Measurements from ENCODE around the gene MACO1.
"Not testable (repeated sequence)": the region's sequence is repeated elsewhere in the genome, so short reads cannot be mapped to it uniquely, and the experiment has no call there.

Gene MACO1

GRCh38 chr1:25430073-25430966 is at the start of gene MACO1:
Gene MACO1, plus strand, starts transcription at chr1:25430897. Its CDS starts 202 bp downstream, at chr1:25431099.
- DNase-seq: peak; percentile 96

- DNase-seq: not testable (repeated sequence)
Measured at GRCh38 chr1:25382543-25382942, 48.2 kb upstream of the MACO1 start.

GRCh38 chr1:25383090-25383489 is 47.6 kb upstream of the MACO1 start:
- DNase-seq: not testable (repeated sequence)

- DNase-seq: not testable (repeated sequence)
Measured at GRCh38 chr1:25383875-25384274, 46.8 kb upstream of the MACO1 start.

GRCh38 chr1:25387096-25387495 is 43.6 kb upstream of the MACO1 start:
- not testable (repeated sequence) for DNase-seq

- not testable (repeated sequence) for DNase-seq
Measured at GRCh38 chr1:25388691-25389090, 42.0 kb upstream of the MACO1 start.

GRCh38 chr1:25389721-25390120 is 41.0 kb upstream of the MACO1 start:
- DNase-seq: not testable (repeated sequence)

- DNase-seq: no peak
Measured at GRCh38 chr1:25392841-25393240, 37.9 kb upstream of the MACO1 start.

GRCh38 chr1:25397549-25397948 is 33.1 kb upstream of the MACO1 start:
- not testable (repeated sequence) for DNase-seq

- DNase-seq: not testable (repeated sequence)
Measured at GRCh38 chr1:25398079-25398478, 32.6 kb upstream of the MACO1 start.

GRCh38 chr1:25402947-25403803 is 27.5 kb upstream of the MACO1 start:
- DNase-seq: not testable (repeated sequence)

GRCh38 chr1:25405731-25406305 is 24.9 kb upstream of the MACO1 start:
- DNase-seq: not testable (repeated sequence)

- not testable (repeated sequence) for DNase-seq
Measured at GRCh38 chr1:25409641-25410427, 20.9 kb upstream of the MACO1 start.

- not testable (repeated sequence) for DNase-seq
Measured at GRCh38 chr1:25412872-25413623, 17.6 kb upstream of the MACO1 start.

- DNase-seq: not testable (repeated sequence)
Measured at GRCh38 chr1:25414157-25414556, 16.5 kb upstream of the MACO1 start.

- DNase-seq: not testable (repeated sequence)
Measured at GRCh38 chr1:25414578-25414977, 16.1 kb upstream of the MACO1 start.

- DNase-seq: not testable (repeated sequence)
Measured at GRCh38 chr1:25417280-25417679, 13.4 kb upstream of the MACO1 start.

GRCh38 chr1:25419339-25419738 is 11.4 kb upstream of the MACO1 start:
- DNase-seq: not testable (repeated sequence)

GRCh38 chr1:25420715-25421114 is 10.0 kb upstream of the MACO1 start, which contains the start of gene RHCE:
Gene RHCE, minus strand, starts transcription at chr1:25420825. Its CDS starts 39 bp downstream, at chr1:25420786.
- not testable (repeated sequence) for DNase-seq

- DNase-seq: not testable (repeated sequence)
Measured at GRCh38 chr1:25423206-25423605, 7.5 kb upstream of the MACO1 start.

All from CD4-positive, alpha-beta T cell treated with Interleukin-17A for 4 hours (primary cell).